K562 (cell line): Measurements from ENCODE around the gene OR2B2. TPM values are rescaled to one million over a fixed set of nuclear protein-coding genes. Genes with fewer than 3 reads are reported as not detected.

Experiments used
- BHLHE40 ChIP-seq: IDR thresholded peaks from 2 replicates; pipeline ENCODE4 v1.6.1; 2011; ENCODE audit warnings: low read length, improper control_type of control experiment
- CBFA2T3 ChIP-seq: fragments of 450-650 bp; IDR thresholded peaks from 2 replicates; pipeline ENCODE4 v1.6.1; 2017
- CHCHD3 ChIP-seq: fragments of 250-450 bp; sonication (Bioruptor Pico); IDR thresholded peaks from 2 replicates; pipeline ENCODE4 v2.1.2; 2022; ENCODE audit warnings: mild to moderate bottlenecking
- CREB3L1 ChIP-seq: fragments of 450-650 bp; IDR thresholded peaks from 2 replicates; pipeline ENCODE4 v1.6.1; 2014; ENCODE audit warnings: low read depth, mild to moderate bottlenecking, moderate library complexity, borderline replicate concordance
- E2F3 ChIP-seq: fragments of 250-450 bp; sonication (Bioruptor Pico); IDR thresholded peaks from 2 replicates; pipeline ENCODE4 v1.4.0; 2020; ENCODE audit warnings: mild to moderate bottlenecking
- E2F8 ChIP-seq: fragments of 450-650 bp; IDR thresholded peaks from 2 replicates; pipeline ENCODE4 v1.7.1; 2018; ENCODE audit warnings: mild to moderate bottlenecking, low read depth; ENCODE audit not compliant: partially characterized antibody
- FOXA1 ChIP-seq: fragments of 450-650 bp; IDR thresholded peaks from 2 replicates; pipeline ENCODE4 v1.6.1; 2016; ENCODE audit warnings: mild to moderate bottlenecking, borderline replicate concordance
- FUS ChIP-seq: fragments of 200-400 bp; formaldehyde crosslinking; optimal IDR thresholded peaks from 2 replicates; pipeline ENCODE3; 2017; ENCODE audit warnings: low read depth, low read length
- HDAC2 ChIP-seq: fragments of 450-650 bp; IDR thresholded peaks from 2 replicates; pipeline ENCODE4 v1.6.1; 2016; ENCODE audit warnings: mild to moderate bottlenecking
- KAT2B ChIP-seq: IDR thresholded peaks from one replicate; pipeline ENCODE4 v1.6.1; 2012; ENCODE audit warnings: low read depth, mild to moderate bottlenecking, control low read depth, inconsistent platforms, low read length, moderate library complexity
- MCM7 ChIP-seq, 2 experiments: fragments of 450-650 bp; IDR thresholded peaks; 2 replicates each; pipeline ENCODE4 v1.6.1; 2016 to 2018
- MEF2A ChIP-seq: IDR thresholded peaks from 2 replicates; pipeline ENCODE4 v1.6.1; 2011; ENCODE audit warnings: low read depth, mild to moderate bottlenecking, low read length, moderate library complexity; ENCODE audit not compliant: control insufficient read depth
- POLR3A ChIP-seq: IDR thresholded peaks from 2 replicates; pipeline ENCODE4 v1.6.1; 2011; ENCODE audit warnings: borderline replicate concordance, mild to moderate bottlenecking, moderate library complexity; ENCODE audit not compliant: insufficient read length, insufficient read depth; ENCODE audit errors: extremely low read depth
- RBM25 ChIP-seq: fragments of 200-400 bp; formaldehyde crosslinking; IDR thresholded peaks from 2 replicates; pipeline ENCODE4 v1.6.1; 2018; ENCODE audit warnings: low read length, low read depth, moderate library complexity; ENCODE audit not compliant: severe bottlenecking
- RNF2 ChIP-seq: sonication (generic); IDR thresholded peaks from 2 replicates; pipeline ENCODE4 v1.6.1; 2016
- SIN3B ChIP-seq: fragments of 450-650 bp; IDR thresholded peaks from 2 replicates; pipeline ENCODE4 v1.6.1; 2017; ENCODE audit warnings: low read depth, mild to moderate bottlenecking, moderate library complexity
- TBP ChIP-seq: optimal IDR thresholded peaks from 2 replicates; pipeline ENCODE3; 2011; ENCODE audit warnings: low read depth, low read length, improper control_type of control experiment
- TCF7 ChIP-seq: sonication (generic); IDR thresholded peaks from 2 replicates; pipeline ENCODE4 v1.6.1; 2016; ENCODE audit warnings: antibody characterized with exemption, borderline replicate concordance
- THAP7 ChIP-seq: fragments of 250-450 bp; sonication (Bioruptor Pico); IDR thresholded peaks from 2 replicates; pipeline ENCODE4 v1.5.0; 2021
- ZFX ChIP-seq: sonication (generic); formaldehyde crosslinking; IDR thresholded peaks from 2 replicates; pipeline ENCODE4 v1.8.0; 2022; ENCODE audit warnings: mild to moderate bottlenecking, missing genetic modification reagents, moderate library complexity
- ZNF146 ChIP-seq: IDR thresholded peaks from one replicate; pipeline ENCODE4 v1.6.1; 2018; ENCODE audit warnings: missing compliant biosample characterization; ENCODE audit not compliant: unreplicated experiment
- ZNF197 ChIP-seq: fragments of 200-800 bp; sonication (Bioruptor generic); IDR thresholded peaks from 2 replicates; pipeline ENCODE4 v1.6.1; 2016; ENCODE audit warnings: low read depth, missing genetic modification characterization, missing compliant biosample characterization
- ZNF24 ChIP-seq: fragments of 450-650 bp; IDR thresholded peaks from 2 replicates; pipeline ENCODE4 v1.6.1; 2016
- ZNF263 ChIP-seq: sonication (generic); formaldehyde crosslinking; IDR thresholded peaks from 2 replicates; pipeline ENCODE4 v1.8.0; 2022; ENCODE audit warnings: mild to moderate bottlenecking, missing genetic modification reagents, borderline replicate concordance
- ZNF3 ChIP-seq: fragments of 250-450 bp; sonication (Bioruptor Pico); IDR thresholded peaks from 2 replicates; pipeline ENCODE4 v1.5.0; 2021; ENCODE audit warnings: mild to moderate bottlenecking, moderate library complexity
- polyA plus RNA-seq, 8 experiments: library from polyadenylated mRNA; depleted of rRNA in 4 of 8; stranded (reverse) in 5 of 8; unstranded in 3 of 8; fragments of >200 nt; fragmentation: Nextera tagmentation in 2 of 8; fragmentation: Illumina TruSeq in 1 of 8; extraction: Ambion mirVana in 2 of 8; extraction: Trizol in 1 of 8; gene quantifications; 2 replicates each; pipeline versions ENCODE4 v1.2.1 to v1.2.3, GENCODE V29; 2011 to 2014; ENCODE audit warnings: inconsistent platforms in 1 of 8, missing spikeins in 1 of 8
- total RNA-seq, 7 experiments: library from RNA; depleted of rRNA in 6 of 7; stranded (reverse); fragments of >200 nt in 6 of 7; fragmentation: Illumina TruSeq in 2 of 7; extraction: Trizol in 2 of 7; gene quantifications; 2 replicates each; pipeline versions ENCODE4 v1.2.1 to v1.2.3, GENCODE V29; 2011 to 2021; ENCODE audit warnings: low replicate concordance in 1 of 7

OR2B2 gene
- total and polyA plus RNA-seq, 9 of the 15 experiments (the other 6 are each of a cell fraction or from before 2014, with no cell fraction given), result 0.24 TPM; not detected in 8

- peak; percentile 81 for TF ChIP-seq THAP7
- no peak for TF ChIP-seq ZNF146 (CRISPR knock-in tag)
- no peak for TF ChIP-seq SIN3B
- no peak for TF ChIP-seq RBM25
- 0 out of 2 replicates have a peak, but pooled peaks have one; percentile 45 for TF ChIP-seq ZNF263 (CRISPR knock-in tag)
- no peak for TF ChIP-seq KAT2B
- TF ChIP-seq TBP, result no peak
- peak; percentile 86 for TF ChIP-seq ZNF3 (CRISPR knock-in tag)
- no peak for TF ChIP-seq FUS
- TF ChIP-seq HDAC2, result 0 out of 2 replicates have a peak, but pooled peaks have one; percentile 45
- peak; percentile 81; the same call in 1 of the 2 replicates for TF ChIP-seq CREB3L1
- 0 out of 2 replicates have a peak, but pooled peaks have one; percentile 65 for TF ChIP-seq E2F3
- peak; percentile 66 for TF ChIP-seq ZNF24
- peak; percentile 60; the same call in 1 of the 2 replicates for TF ChIP-seq ZNF197 (CRISPR knock-in tag)
- TF ChIP-seq FOXA1, result no peak
- TF ChIP-seq ZFX, result peak; percentile 38; the same call in 1 of the 2 replicates
- TF ChIP-seq CBFA2T3, result no peak
- TF ChIP-seq E2F8, result peak; percentile 80
- TF ChIP-seq MCM7 (IDR thresholded peaks at IDR 0.05), result no peak
- peak; percentile 95 for TF ChIP-seq CHCHD3
- TF ChIP-seq BHLHE40, result no peak
- peak; percentile 71; the same call in 1 of the 2 replicates for TF ChIP-seq RNF2
- peak; percentile 84 for TF ChIP-seq POLR3A
- no peak; the same call in 1 of the 2 replicates for TF ChIP-seq TCF7
- TF ChIP-seq MEF2A, result peak; percentile 49
Measured at GRCh38 chr6:27902335-27903314, 9.6 kb downstream of the OR2B2 start (continued).
